A549 treated with Mapracorat at 1 μM for 4 hours (cell line): ENCODE results near the gene XDH. TPM values are rescaled to one million over a fixed set of nuclear protein-coding genes. Genes with fewer than 3 reads are reported as not detected.

Source experiments
- total RNA-seq: library from RNA; stranded (reverse); fragments of 200-300 nt; extraction: Qiagen RNA extraction; gene quantifications from 5 replicates; pipeline ENCODE4 v1.2.3, GENCODE V29; 2022

Gene XDH
- 1.1 to 1.7 TPM (median 1.1 TPM) in 5 replicates for total RNA-seq

GRCh38 chr2:31414601-31415241, at the start of gene XDH:
Gene XDH, minus strand, starts transcription at chr2:31414742. Its CDS starts 76 bp downstream, at chr2:31414666.

Other genes starting within 250 kb of the XDH start
- 0.03 to 0.05 TPM in 2 of 5 replicates, not detected in the others for gene CAPN14, start 197.2 kb downstream of the XDH start, total RNA-seq
- gene EHD3, start 180.6 kb downstream of the XDH start, total RNA-seq = 6.2 to 7.8 TPM (median 7.3 TPM) in 5 replicates
- 0.03 to 0.04 TPM (median 0.03 TPM) in 3 of 5 replicates, not detected in the others for gene SRD5A2, start 166.2 kb upstream of the XDH start, total RNA-seq